OCI-LY3 (cell line): ENCODE measurements around the gene PLEKHD1.
"Not testable (repeated sequence)": the region's sequence is repeated elsewhere in the genome, so short reads cannot be mapped to it uniquely, and the experiment has no call there.

ENCODE experiments used
- CTCF ChIP-seq: fragments of 200-600, 300-600 bp; sonication (generic); IDR thresholded peaks from 2 replicates; pipeline ENCODE4 v1.5.1; 2014; ENCODE audit warnings: antibody characterized with exemption, low read length, low read depth
- EZH2phosphoT487 ChIP-seq: fragments of 200-600 bp; shearing (Covaris generic); IDR thresholded peaks from 2 replicates; pipeline ENCODE4 v1.6.1; 2018; ENCODE audit warnings: antibody characterized with exemption, mixed run types, low read depth

GRCh38 chr14:69497866-69498265 lies 13.3 kb downstream of the PLEKHD1 start:
- TF ChIP-seq CTCF, EZH2phosphoT487: not testable (repeated sequence)
